ENCODE measurements around the gene CALM3.

CALM3 gene

DNA sequence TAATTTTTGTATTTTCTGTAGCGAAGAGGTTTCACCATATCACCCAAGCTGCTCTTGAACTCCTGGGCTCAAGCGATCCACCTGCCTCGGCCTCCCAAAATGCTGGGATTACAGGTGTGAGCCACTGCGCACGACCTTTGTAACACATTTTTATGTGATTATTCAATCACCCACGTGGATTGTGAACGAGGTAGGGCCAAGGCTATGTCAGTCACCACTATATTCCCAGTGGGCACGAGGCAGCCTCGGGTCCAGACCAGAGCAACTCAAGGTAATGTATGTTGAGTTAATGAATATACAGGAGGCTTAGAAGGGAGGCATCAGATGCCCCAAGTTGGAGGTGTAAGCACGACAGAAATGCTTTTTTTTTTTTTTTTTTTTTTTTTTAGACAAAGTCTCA, 14.8 kb downstream of the CALM3 start:
- no peaks in the 10 kb centered on the region for H3K9me3 Mint-ChIP-seq
- peaks cover 32% of the 10 kb centered on the region for H3K4me1 Mint-ChIP-seq
- no peak overlapping the region for H3K4me3 Mint-ChIP-seq
- TF ChIP-seq, protein P1, sequence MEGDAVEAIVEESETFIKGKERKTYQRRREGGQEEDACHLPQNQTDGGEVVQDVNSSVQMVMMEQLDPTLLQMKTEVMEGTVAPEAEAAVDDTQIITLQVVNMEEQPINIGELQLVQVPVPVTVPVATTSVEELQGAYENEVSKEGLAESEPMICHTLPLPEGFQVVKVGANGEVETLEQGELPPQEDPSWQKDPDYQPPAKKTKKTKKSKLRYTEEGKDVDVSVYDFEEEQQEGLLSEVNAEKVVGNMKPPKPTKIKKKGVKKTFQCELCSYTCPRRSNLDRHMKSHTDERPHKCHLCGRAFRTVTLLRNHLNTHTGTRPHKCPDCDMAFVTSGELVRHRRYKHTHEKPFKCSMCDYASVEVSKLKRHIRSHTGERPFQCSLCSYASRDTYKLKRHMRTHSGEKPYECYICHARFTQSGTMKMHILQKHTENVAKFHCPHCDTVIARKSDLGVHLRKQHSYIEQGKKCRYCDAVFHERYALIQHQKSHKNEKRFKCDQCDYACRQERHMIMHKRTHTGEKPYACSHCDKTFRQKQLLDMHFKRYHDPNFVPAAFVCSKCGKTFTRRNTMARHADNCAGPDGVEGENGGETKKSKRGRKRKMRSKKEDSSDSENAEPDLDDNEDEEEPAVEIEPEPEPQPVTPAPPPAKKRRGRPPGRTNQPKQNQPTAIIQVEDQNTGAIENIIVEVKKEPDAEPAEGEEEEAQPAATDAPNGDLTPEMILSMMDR (IDR thresholded peaks at IDR 0.05): no peak
- DNase-seq: no peak
- peaks cover 3% of the 10 kb centered on the region for H3K27me3 Mint-ChIP-seq (ENCODE audit: low read depth, poor library complexity)
- no peaks in the 10 kb centered on the region for H3K36me3 Mint-ChIP-seq (ENCODE audit: low read depth)
- no peak overlapping the region for H3K27ac Mint-ChIP-seq

- no peak overlapping the region for H3K27ac Mint-ChIP-seq
- peak; percentile 73 for DNase-seq
- H3K9me3 Mint-ChIP-seq: no peaks in the 10 kb centered on the region
- H3K4me3 Mint-ChIP-seq: no peak overlapping the region
- H3K27me3 Mint-ChIP-seq (ENCODE audit: low read depth, poor library complexity): peaks cover 3% of the 10 kb centered on the region
- TF ChIP-seq, protein P1 (IDR thresholded peaks at IDR 0.05): peak; percentile 46
- H3K4me1 Mint-ChIP-seq: peaks cover 40% of the 10 kb centered on the region
- no peaks in the 10 kb centered on the region for H3K36me3 Mint-ChIP-seq (ENCODE audit: low read depth)
Measured at GRCh38 chr19:46616631-46617322, 15.6 kb downstream of the CALM3 start.

DNA sequence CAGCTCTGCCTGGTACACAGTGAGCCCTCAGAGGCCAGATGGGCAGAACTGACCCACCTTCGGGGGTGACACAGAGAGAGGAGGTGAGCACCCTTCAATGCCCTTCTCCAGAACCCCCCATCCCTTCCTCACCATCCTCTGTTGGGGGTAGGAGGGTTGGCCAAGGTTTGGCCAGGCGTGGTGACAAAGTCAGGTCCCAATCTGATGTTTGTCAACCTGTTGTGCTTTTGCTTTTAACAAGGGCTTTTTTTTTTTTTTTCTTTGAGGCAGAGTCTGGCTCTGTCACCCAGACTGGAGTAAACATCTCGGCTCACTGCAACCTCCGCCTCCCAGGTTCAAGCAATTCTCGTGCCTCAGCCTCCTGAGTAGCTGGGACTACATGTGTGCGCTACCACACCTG, 16.5 kb downstream of the CALM3 start:
- no peak for DNase-seq
- peaks cover 48% of the 10 kb centered on the region for H3K4me1 Mint-ChIP-seq

DNA sequence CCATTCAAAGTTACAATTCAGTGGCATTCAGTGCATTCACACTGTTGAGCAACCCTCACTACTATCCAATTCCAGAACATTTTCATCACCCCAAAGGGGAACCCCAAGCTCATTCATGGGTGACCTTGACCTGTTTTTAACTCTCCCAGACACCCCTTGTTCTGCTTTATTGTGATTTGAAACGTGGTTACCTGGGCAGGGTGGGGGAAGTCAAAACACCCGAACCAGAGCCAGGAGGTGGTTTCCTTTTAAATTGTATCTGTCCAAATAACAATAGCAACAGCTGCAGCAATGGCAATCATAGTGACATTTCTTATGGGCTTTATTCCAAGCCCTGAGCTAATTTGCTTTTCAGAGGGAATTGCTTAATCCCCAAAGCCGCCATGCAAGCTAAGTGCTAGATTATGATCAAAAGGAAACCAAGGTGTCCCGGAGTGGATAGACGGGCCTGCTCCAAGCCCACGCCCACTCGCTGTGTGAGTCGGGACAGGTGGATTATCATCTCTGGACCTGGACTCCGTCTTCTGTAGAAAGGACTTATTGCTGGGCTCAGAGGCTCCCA, 17.6 kb downstream of the CALM3 start:
- DNase-seq: no peak
- peaks cover 3% of the 10 kb centered on the region for H3K27me3 Mint-ChIP-seq (ENCODE audit: low read depth, poor library complexity)
- H3K9me3 Mint-ChIP-seq: no peaks in the 10 kb centered on the region
- no peak overlapping the region for H3K4me3 Mint-ChIP-seq
- peaks cover 48% of the 10 kb centered on the region for H3K4me1 Mint-ChIP-seq
- no peaks in the 10 kb centered on the region for H3K36me3 Mint-ChIP-seq (ENCODE audit: low read depth)
- no peak overlapping the region for H3K27ac Mint-ChIP-seq
- TF ChIP-seq, protein P1 (IDR thresholded peaks at IDR 0.05): no peak

More for the DNA sequence above, 16.5 kb downstream of the CALM3 start:
- Mint-ChIP-seq H3K9me3 (no peaks in the 10 kb centered on the region), H3K27ac (no peak overlapping the region), H3K27me3 (ENCODE audit: low read depth, poor library complexity) (peaks cover 3% of the 10 kb centered on the region), H3K36me3 (ENCODE audit: low read depth) (no peaks in the 10 kb centered on the region), H3K4me3 (no peak overlapping the region)
- TF ChIP-seq, protein P1 (IDR thresholded peaks at IDR 0.05): no peak

- no peak overlapping the region for H3K27ac Mint-ChIP-seq
Measured at GRCh38 chr19:46620267-46620666, 19.1 kb downstream of the CALM3 start.

More at GRCh38 chr19:46620267-46620666, 19.1 kb downstream of the CALM3 start:
- TF ChIP-seq, protein P1 (IDR thresholded peaks at IDR 0.05): no peak
- H3K36me3 Mint-ChIP-seq (ENCODE audit: low read depth): no peaks in the 10 kb centered on the region
- H3K27me3 Mint-ChIP-seq (ENCODE audit: low read depth, poor library complexity): peaks cover 9% of the 10 kb centered on the region
- DNase-seq: no peak
- H3K4me1 Mint-ChIP-seq: peaks cover 53% of the 10 kb centered on the region
- H3K9me3 Mint-ChIP-seq: no peaks in the 10 kb centered on the region
- no peak overlapping the region for H3K4me3 Mint-ChIP-seq

Measured in nephron progenitor cell (in vitro differentiated cells).